ENCODE measurements around the gene PLD1. TPM values are rescaled to one million over a fixed set of nuclear protein-coding genes. Genes with fewer than 3 reads are reported as not detected.

PLD1 gene
- total RNA-seq, 1 donor from 2014 or later: 0.21 TPM

GRCh38 chr3:171551296-171551695 lies 259.0 kb downstream of the PLD1 start:
- TF ChIP-seq CTCF (IDR thresholded peaks at IDR 0.05) (no peak), EZH2 (IDR thresholded peaks at IDR 0.05) (no peak), EZH2phosphoT487 (IDR thresholded peaks at IDR 0.05) (no peak)
- H3K4me2 ChIP-seq: no peak overlapping the region

More at GRCh38 chr3:171551296-171551695, 259.0 kb downstream of the PLD1 start:
- H3K4me3 Mint-ChIP-seq: no peak overlapping the region
- H3K27ac ChIP-seq: no peak overlapping the region
- no peaks in the 10 kb centered on the region for H3F3A ChIP-seq (ENCODE audit: low read depth)
- H3K79me2 ChIP-seq (ENCODE audit: low read depth): no peaks in the 10 kb centered on the region
- H3K4me3 ChIP-seq: no peak overlapping the region
- H3K27me3 Mint-ChIP-seq (ENCODE audit: insufficient read depth, low read depth): no peaks in the 10 kb centered on the region
- no peak overlapping the region for H3K27ac Mint-ChIP-seq
- H4K20me1 ChIP-seq (ENCODE audit: low read depth): no peaks in the 10 kb centered on the region
- H3K36me3 ChIP-seq: no peaks in the 10 kb centered on the region
- peaks cover 2% of the 10 kb centered on the region for H3K4me1 ChIP-seq
- H2AFZ ChIP-seq (replicated peaks): no peak overlapping the region
- no peaks in the 10 kb centered on the region for H3K27me3 ChIP-seq
- H3K36me3 Mint-ChIP-seq: no peaks in the 10 kb centered on the region
- no peaks in the 10 kb centered on the region for H3K9me3 Mint-ChIP-seq
- DNase-seq (ENCODE audit: low spot score): no peak
- H3K9ac ChIP-seq: no peak overlapping the region
- H3K4me1 Mint-ChIP-seq: peaks cover 15% of the 10 kb centered on the region
- no peaks in the 10 kb centered on the region for H3K9me3 ChIP-seq (ENCODE audit: low read depth)

Other genes with a start within 250 kb of the PLD1 start
- not detected in 2 replicates for gene TMEM212, start 32.9 kb upstream of the PLD1 start, total RNA-seq (ENCODE audit: low replicate concordance)
- gene FNDC3B, start 229.1 kb upstream of the PLD1 start, total RNA-seq (ENCODE audit: low replicate concordance): 29.5 and 33.9 TPM in 2 replicates